GOT3 (cell line): Measurements from ENCODE around the gene MNT.

Experiments
- DNase-seq: peaks from one replicate; lab custom pipeline; 2025; ENCODE audit warnings: mixed read lengths; lab: John Stamatoyannopoulos, UW

MNT gene

DNA sequence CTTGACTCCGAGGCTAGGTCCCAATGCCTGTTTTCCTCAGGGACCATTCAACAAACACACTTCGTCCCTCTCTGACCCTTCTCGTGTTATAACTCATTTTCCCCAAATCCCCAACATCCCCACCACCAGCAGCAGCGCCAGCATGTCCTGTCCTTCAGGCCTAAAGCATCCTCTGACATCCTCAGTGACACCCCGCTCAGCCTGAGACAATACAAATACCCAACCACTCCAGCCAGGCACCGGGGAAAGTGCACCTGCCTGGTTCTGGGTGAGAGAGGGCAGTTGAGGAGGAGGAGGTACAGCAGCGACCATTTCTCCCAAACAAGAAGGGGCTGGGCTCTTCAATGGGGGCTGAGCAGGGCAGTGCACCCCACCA, 4.7 kb downstream of the MNT start:
- no peak for DNase-seq

DNA sequence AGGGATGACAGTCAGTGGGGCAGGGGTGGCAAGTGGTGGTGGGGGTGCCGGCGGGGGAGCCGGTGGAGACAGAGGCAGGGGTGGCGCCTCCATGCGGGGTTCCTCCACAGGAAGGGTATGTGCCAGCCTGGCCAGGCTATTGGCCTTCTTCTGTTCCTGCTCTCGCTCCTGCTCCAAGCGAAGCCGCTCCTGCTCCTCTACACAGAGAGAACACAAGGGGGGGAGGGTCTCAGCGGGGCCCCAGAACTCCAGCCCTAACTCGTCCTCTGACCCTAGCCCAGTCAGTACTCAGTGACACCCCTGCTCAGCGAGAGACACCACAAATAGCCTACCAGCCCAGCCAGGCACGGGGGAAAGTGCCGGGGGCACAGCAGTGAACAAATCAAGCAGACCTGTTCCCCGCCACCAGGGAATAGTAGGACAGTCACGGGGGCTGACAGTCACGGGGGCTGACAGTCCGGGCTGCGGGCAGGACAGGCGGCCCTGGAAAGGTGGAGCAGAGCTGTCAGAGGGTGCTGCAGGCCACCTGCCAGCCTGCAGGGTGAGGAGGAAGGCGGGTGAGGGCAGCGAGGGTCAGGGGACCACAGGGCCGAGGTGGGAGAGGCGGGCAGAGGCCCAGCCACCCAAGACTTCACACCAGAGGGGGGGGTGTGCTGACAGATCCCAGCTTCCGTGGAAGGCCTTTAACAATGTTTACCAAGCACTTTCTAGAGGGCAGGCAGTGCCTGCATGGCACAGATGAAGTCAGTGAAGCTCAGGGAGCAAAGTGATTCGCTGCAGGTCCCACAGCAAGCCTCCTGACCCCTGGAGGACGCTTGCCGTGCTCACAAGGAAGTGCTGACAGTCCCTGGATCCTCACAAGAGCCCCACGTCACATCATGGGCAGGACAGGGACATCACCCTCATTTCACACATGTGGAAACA, 5.3 kb downstream of the MNT start:
- DNase-seq: no peak

DNA sequence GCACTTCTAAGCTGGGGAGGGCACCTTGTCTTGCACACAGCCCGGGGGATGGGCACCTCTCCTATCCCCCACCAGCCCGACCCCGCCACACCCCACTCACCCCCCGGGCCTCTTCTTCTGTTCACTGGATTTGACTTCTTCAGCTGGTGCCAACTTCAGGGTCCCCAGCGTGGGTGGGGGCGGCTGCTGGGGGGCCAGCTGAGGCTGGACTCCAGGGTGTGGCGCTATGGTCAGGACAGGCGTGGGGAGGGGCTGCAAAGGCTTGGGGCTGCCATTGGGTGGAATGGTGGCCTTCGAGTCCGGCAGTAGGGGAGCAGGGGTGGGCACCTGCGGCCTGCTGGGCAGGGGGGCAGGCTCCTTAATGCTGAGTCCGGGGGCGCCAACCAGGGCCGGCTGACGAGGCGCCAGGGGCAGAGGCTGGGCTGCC, 6.1 kb downstream of the MNT start:
- DNase-seq: no peak

DNA sequence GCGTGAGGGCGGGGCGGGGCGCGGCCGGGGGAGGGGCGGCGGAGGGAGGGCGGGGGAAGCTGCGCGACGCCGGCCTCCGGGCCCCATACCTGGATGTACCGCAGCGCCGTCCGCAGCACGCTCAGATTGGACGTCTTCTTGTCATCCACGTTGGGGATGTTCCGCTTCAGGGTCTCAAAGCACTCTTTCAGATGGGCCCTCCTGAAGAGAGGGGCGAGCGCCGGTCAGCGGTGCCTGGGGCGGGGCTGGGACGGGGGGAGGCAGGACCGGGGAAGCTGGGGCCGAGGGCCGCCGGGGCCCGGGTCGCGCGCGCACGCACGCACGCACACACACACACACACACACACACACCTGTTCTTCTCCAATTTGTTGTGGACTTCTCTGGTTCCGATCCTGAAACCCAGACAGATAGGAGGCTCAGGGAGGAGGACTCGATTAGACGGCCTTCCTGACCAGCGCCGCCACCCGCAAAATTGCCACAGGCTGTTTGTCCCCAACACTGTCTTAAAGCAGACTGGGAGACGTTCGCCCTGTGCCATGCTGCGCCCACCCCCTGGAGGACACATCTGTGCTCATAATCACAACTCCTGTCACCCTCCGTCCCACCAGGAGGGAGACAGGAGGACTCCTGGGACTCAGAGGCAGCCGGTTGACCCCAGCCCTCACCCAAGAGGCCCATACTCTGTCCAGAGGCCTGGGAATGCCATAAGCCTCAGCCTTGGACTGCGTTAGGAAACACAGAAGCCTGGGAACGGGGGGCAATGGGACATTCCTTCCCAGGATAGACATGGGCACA, 6.7 kb downstream of the MNT start:
- DNase-seq: no peak

DNA sequence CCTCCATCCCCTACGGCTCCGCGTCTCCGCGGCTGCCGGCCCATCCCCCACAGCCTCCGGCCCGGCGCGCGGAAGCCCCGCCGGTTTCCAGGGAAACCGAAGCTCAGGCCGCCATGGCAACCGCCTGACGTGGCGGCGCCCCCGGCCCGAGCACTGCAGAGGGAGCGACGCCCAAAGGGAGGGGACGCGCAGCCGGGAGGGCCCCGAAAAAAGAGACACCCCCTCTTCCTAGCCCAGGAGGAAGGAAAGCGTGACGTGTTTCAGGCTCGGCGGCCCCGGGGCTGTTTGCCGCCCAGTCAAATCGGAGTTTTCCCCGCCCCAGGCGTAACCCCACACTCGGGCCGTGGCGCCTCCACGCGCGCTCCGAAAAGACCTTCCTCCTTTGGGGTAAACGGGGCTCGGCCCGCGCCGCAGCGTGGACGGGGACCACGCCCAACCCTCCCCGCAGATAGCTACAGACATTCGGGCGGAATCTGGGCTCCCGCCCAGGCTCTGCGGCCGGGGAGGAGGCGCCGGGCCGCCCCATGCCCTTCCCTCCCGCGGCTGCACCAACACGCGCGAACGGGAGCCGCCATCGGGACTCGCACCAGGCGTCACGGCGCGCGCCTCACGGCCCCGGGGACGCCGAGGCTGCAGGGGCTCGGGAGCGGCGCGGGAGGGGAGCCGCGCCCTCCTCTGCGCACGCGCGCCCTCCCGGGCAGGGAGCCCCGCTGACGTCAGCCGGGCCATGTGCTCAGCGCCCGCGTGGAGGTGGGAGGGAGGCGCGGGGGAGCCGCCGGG, 7.5 kb downstream of the MNT start:
- peak; percentile 54 for DNase-seq

DNA sequence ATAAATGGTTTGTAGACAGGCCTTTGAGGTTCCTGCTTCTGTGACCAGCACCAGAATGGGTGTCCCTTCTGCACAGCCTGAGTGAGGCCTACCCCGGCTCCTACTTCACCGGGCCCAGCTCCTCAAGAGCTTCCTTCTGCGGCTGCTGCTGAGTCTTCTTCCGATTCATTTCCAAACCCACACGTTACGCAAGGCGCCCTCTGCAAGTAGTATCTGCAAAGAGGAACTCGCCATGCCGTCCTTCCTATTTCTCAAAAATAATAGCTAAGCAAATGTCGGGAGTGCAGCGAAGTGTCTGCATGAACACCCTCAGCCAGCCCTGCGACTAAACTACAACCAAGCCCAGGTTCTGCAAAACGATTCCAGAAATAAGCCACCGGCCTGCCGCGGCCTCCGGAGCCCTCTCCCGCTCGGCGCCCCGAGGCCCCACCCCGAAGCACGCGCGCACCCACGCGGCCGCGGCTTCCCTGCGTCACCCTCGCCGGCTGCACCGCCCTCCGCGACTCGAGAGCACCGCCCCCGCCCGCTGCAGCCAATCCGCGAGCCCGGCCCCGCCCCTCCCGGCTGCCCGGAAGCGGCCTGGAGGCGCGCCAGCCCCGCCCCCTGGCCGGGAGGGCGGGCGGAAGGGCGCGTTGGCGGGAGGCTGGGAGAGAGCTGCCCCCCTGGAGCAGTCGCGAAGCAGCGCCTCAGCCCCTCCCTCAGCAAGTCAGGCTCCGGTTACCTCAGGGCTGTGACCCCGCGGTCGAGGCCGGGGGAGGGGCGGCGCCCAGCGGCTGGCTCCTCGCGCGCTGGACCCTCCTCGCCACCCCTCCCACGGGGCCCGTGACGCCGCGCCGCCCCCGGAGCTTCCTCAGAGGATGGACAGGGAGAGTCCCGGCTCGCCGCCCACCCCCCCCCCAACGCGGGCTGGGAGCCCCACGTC, 8.3 kb downstream of the MNT start:
- peak; percentile 92 for DNase-seq

DNA sequence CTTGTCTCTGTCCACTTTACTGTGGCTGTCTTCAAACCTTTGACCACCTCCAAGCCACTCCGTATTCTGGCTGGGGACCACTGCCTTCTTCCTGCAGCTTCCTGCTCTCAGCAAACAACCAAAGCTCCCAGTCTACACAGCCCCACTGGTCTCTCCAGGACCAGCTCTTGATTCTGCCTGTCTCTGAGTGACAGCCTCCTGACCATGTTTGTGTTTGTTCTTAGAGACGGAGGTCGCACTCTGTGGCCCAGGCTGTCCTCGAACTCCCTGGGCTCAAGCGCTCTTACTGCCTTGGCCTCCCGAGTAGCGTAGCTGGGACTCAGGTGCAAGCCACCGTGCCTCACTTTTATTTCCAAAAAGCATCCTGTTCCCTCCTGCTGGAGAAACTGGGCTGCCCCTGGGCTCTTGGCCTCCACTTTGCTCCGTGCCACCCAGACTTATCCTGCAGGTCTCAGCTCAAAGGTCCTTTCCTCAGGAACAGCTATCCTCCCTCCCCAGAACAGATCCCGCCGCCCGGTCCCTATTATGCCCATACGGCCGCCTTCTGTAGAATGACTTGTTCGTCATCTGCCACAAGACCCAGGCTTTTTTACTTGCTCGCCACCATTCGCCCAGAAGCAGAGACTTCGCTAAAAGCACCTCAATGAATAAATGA, 9.1 kb downstream of the MNT start:
- no peak for DNase-seq

DNA sequence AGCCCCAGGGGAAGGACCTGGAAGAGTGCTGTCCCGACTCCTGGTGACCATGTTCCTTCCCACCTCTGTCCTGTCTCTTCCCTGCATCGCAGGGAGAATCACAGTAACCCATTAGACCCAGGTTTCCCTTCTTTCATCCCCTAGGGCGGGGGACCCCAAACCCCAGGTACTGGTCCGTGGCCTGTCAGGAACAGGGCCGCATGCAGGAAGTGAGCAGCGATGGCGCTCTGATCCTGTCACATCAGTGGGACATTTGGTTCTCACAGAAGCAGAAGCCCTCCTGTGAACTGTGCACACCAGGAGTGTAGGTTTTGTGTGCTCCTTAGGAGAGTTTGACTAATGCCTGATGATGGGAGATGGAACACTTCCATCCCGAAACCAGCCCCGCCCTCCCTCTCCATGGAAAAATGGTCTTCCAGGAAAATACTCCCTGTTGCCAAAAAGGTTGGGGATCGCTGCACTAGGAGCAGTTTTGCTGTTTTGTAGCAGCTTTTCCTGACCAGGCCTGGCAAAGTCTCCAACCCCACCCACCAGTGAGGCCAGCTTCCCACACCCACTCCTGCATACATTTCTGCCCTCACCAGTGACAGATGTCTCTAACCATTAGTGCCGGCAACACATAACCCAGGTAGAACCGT, 10.5 kb downstream of the MNT start:
- DNase-seq: no peak

DNA sequence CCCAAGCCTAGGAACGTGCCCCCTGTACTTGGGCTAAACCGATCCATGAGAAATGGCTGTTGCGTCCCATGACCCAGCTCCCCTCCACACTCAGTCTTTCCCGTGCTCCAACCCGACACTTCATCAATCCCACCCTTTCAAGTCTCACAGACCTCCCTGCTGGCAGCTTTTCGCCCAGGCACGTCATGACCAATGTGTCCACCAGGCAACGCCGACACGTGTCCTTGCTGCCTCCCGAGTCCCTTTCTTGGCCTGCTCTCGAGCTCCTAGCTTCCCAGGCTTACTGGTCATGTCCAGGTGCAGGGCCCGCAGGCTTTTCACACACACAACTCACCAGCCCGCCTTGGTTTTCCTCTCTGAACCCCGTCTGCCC, 12.2 kb downstream of the MNT start:
- no peak for DNase-seq

DNA sequence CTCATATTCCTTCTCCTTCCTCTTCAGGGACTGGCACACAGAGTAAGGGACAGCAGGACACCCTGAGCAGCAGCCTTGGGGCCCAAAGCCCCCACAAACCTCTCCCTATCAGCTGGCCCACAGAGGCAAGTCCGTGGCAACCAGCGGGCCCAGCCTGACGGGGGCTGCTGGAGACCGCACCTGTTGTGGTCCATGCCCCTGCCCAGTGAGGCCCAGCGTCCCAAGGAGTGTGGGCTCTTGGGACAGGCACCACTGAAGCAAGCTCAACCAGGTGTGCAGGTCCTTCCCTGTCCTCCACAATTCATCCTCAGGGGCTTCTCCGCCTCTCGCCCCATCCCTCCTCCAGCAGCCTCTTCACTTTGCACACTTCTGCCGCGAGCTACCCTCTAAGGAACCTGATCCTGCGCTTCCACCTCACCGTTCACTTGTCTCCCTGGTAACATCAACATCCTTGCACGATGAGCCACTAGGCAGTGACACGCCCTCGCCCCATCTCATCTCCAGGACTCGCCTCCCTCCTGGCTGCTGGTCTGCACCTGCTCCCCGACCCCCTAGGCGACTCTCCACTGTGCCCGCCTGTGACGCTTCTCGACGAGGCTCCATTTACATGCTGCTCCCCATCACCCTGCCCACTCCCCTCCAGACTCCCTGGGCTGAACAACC, 12.7 kb downstream of the MNT start:
- no peak for DNase-seq

DNA sequence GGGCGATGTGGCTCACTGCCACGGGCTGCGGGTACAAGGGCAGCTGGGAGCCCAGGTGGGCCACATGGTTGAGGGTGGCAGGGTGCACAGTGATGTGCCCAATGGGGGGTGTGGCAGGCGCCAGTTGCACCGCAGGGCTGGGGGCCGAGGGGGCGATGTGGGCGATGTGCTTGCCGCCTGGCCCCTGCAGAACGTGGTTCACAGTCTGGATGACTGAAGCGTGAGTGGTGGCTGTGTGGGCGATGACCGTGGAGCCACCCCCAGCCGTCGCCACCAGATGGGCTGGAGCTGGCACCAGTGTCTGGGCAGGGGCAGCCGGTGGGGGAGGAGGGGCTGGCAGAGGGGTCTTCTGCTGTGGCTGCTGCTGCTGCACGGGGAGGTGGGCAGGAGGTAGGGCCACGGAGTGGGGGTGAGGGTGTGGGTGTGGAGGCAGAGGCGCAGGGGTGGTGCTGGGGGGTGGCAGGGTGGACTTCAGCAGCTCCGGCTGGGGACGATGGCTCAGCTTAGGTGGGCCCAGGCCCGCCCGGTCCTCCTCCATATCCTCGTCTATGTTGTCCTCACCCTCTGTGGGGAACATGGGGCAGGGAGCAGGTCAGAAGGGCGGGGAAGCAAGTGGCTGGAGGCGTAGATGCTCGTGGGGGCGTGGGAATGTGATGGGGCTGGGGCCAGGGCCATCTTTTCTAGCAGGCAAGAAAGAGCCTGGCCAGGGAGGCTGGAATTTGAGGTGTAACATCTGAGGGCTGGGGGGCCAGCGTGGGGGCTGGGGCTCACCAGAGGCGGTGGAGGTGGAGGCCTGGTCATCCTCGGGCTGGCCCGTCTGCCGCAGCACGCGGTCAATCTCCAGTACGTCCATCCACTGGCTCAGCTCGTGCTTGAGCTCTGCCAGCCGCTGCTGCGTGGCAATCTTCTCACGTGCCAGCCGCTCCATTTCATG, 13.5 kb downstream of the MNT start:
- no peak for DNase-seq

DNA sequence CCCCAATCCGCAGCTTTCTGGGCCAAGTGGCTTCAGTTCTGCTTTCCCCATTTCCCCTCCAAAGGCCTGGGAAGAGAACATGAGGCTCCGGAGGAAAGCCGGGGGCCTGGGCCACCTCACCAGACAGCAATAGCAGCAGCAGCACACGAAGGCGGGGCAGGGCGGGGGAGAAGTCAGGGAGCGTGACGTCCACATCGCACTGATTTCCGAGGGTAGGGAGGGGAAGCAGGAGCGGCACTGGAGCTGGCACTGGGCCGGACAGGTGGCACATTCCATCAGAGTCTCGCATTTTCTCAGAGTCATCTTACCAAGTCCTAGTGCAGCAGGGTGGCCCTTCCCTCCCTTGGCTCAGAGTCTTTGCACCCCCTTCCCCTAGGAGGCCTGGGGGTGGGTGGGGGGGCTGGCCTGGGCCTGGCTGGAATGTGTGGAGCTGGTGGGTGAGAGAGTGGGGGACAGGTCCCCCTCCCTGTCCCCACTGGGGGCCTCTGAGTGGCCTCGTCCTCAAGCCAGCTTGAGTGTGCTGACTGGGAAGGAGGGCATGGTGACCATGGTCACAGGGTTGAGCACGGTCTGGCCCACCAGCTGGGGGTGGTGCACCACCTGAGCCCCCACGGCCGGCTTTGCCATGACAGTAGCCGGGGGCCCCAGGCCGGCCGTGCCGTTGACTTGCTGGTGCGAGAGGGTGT, 14.3 kb downstream of the MNT start:
- DNase-seq: no peak

DNA sequence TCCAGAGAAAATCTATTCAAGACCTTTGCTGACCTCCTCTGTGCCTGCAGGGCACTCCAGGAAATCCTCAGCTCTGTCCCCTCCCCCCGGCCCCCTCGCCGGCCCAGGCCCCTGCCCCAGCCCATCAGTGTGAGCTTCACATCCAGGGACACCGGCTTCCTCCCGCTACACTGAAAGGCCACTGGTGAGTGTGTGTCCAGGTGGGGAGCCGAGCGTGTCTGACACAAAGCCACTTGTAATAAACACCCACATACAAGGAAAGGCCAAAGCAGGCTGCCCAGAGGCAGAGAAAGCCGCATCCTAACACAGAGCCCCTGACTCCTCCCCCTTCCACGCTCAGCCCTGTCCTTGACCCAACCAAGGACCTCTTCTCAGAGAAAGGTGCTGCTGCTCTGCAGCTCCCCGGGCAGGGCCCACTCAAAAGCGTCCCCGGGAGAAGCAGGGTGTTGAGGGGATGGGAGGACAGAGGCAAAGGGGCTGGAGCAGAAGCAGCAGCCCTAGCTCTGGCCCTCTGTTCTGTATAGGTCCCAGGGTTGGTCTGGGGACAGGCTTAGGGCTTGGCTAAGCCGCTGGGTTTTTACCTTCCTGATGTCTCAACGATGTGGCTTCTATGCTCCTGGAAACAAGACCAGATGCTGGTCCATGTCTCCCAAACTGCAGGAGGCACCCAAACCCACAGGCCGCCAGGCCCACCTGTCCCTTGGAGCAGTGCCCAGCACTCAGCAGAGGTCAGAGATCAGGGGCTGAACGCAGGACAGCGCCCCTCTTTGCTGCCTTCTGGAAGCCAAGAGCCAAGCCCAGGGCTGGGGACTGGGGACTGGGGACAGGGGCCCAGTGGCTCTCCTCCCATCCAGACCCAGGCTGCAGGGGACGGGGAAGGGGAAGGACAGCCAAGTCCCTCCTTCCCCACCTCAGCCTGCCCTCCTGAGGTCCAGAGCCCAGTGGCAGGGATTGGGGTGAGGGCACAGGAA, 15.3 kb downstream of the MNT start:
- no peak for DNase-seq

DNA sequence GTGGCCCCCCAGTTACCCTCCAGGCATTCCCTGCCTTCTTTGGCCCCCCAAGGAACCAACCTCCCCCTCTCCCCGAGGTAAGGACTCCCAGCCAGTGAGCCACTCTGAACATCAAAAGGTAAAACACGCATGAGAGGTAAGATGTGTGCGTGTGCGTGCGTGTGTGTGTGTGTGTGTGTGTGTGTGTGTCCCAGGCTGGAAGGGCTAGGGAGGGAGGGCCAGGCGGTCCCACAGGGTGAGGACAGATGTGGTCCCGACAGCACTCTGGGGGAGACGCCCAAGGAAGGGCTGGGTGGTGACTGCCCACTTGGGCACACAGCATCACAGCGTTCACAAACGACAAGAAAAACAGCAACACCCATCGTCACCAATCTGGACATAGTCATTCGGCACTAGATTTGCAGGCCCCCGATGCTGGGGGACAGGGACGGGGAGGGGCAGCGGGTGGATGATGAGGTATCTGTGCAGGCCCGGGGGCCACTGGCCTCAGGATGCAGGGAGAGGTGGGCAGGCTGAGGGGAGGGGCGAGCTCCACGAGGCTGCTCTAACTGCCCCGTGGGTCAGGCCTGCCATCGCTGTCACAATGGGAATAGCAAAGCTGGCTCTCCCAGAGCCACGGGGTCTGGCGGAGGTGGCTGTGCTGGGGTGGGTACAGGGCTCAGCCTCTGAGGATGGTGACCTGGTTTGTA, 16.3 kb downstream of the MNT start:
- no peak for DNase-seq

DNA sequence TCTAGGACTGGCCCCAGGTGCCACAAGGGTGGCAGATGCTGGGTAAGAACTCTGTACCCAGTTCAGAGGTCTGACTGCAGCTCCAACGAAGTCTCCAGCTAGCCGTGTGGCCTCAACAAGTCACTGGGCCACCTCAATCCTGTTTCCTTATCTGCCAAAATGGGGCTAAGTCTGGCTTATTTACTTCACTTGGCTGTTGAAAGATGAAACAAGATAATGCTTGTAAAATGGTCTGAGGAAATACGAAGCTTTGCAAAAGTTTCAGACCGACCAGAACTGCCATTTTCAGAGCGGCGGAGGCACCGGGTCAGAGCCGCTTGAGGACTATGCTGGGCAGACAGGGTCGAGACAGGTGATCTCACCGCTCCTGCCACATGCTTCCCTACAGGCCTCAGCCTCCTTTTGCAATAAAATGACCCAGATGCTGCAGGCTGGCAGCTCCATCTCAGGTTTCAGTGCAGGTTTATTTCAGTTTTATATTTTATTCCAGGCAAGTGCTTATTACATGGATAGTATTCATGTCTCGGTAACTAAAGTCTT, 17.2 kb downstream of the MNT start:
- DNase-seq: no peak
